SIG-M5 treated with dmso at 0.1 percent for 504 hours (cell line): ENCODE measurements around the gene HMGCL.

Experiments used
- DNase-seq: peaks from one replicate; lab custom pipeline; 2025; ENCODE audit not compliant: unreplicated experiment; lab: John Stamatoyannopoulos, UW

HMGCL gene

GRCh38 chr1:23779826-23780371 lies 45.3 kb downstream of the HMGCL start:
- DNase-seq = no peak

GRCh38 chr1:23777979-23778814 lies 47.0 kb downstream of the HMGCL start, which contains the start of gene PITHD1:
PITHD1 (plus strand) TSS chr1:23778418; CDS start chr1:23778516, 98 bp downstream.
- peak; percentile 82 for DNase-seq

GRCh38 chr1:23776217-23776616 lies 49.0 kb downstream of the HMGCL start:
- no peak for DNase-seq

- no peak for DNase-seq
Observed at GRCh38 chr1:23774174-23774880, 50.9 kb downstream of the HMGCL start.

- no peak for DNase-seq
Observed at GRCh38 chr1:23772854-23773242, 52.4 kb downstream of the HMGCL start.

GRCh38 chr1:23772049-23772853 lies 53.0 kb downstream of the HMGCL start:
- DNase-seq = peak; percentile 63

- no peak for DNase-seq
Observed at GRCh38 chr1:23768733-23769132, 56.5 kb downstream of the HMGCL start.

GRCh38 chr1:23763041-23763577 lies 62.1 kb downstream of the HMGCL start:
- no peak for DNase-seq

GRCh38 chr1:23759277-23759676 lies 66.0 kb downstream of the HMGCL start:
- DNase-seq = no peak

GRCh38 chr1:23757812-23758211 lies 67.4 kb downstream of the HMGCL start:
- no peak for DNase-seq

GRCh38 chr1:23756676-23757075 lies 68.6 kb downstream of the HMGCL start:
- no peak for DNase-seq

- DNase-seq = no peak
Observed at GRCh38 chr1:23752909-23753308, 72.3 kb downstream of the HMGCL start.
